Tongue (tissue), 2 donors: Measurements from ENCODE around the gene VPS39. TPM values are rescaled to one million over a fixed set of nuclear protein-coding genes. Genes with fewer than 3 reads are reported as not detected.

Experiments used
- DNase-seq: peaks from one replicate; pipeline ENCODE4 v3.0.0-alpha.2; 2015
- total RNA-seq: library from RNA; depleted of rRNA; stranded (reverse); fragments of >200 nt; gene quantifications from one replicate; pipeline ENCODE4 v1.2.3, GENCODE V29; 2014

Gene VPS39
- total RNA-seq, 1 donor from 2014 or later: 36.1 TPM

- no peak for DNase-seq
These were observed 63.2 kb downstream of the VPS39 start for GRCh38 chr15:42144841-42145375.

- DNase-seq: no peak
These were observed 64.1 kb downstream of the VPS39 start for GRCh38 chr15:42143866-42144625.

GRCh38 chr15:42143356-42143755 lies 64.7 kb downstream of the VPS39 start:
- no peak for DNase-seq

- DNase-seq: no peak
These were observed 66.1 kb downstream of the VPS39 start for GRCh38 chr15:42141795-42142667.

GRCh38 chr15:42141246-42141645 lies 66.9 kb downstream of the VPS39 start:
- no peak for DNase-seq

GRCh38 chr15:42140383-42141070 lies 67.6 kb downstream of the VPS39 start:
- DNase-seq: no peak

- DNase-seq: no peak
These were observed 68.5 kb downstream of the VPS39 start for GRCh38 chr15:42139596-42139995.

- DNase-seq: no peak
These were observed 69.1 kb downstream of the VPS39 start for GRCh38 chr15:42138968-42139386.

GRCh38 chr15:42138411-42138810 lies 69.7 kb downstream of the VPS39 start:
- no peak for DNase-seq

- DNase-seq: peak; percentile 80
These were observed 70.4 kb downstream of the VPS39 start for GRCh38 chr15:42137461-42138261.

- DNase-seq: no peak
These were observed 71.6 kb downstream of the VPS39 start for GRCh38 chr15:42136513-42136912.

GRCh38 chr15:42135351-42135750 lies 72.8 kb downstream of the VPS39 start:
- DNase-seq: no peak

GRCh38 chr15:42134617-42135245 lies 73.4 kb downstream of the VPS39 start:
- no peak for DNase-seq

- DNase-seq: no peak
These were observed 74.1 kb downstream of the VPS39 start for GRCh38 chr15:42133886-42134502.

GRCh38 chr15:42133356-42133755 lies 74.7 kb downstream of the VPS39 start:
- DNase-seq: no peak

GRCh38 chr15:42131826-42132806 lies 76.0 kb downstream of the VPS39 start:
- DNase-seq: peak; percentile 40

GRCh38 chr15:42131006-42131405 lies 77.1 kb downstream of the VPS39 start:
- no peak for DNase-seq

GRCh38 chr15:42130246-42130986 lies 77.7 kb downstream of the VPS39 start:
- DNase-seq: no peak

GRCh38 chr15:42129364-42129763 lies 78.7 kb downstream of the VPS39 start:
- no peak for DNase-seq
